H9 (cell line): Measurements from ENCODE around the gene MEIG1. TPM values are rescaled to one million over a fixed set of nuclear protein-coding genes. Genes with fewer than 3 reads are reported as not detected.

ENCODE experiments used
- total RNA-seq: library from RNA; stranded (reverse); gene quantifications from 2 replicates; pipeline ENCODE4 v1.2.1, GENCODE V29; 2021

The MEIG1 gene
- total RNA-seq, 1 experiment from 2014 or later, result 0.72 TPM

Other genes starting within 250 kb of the MEIG1 start
- gene FAM107B, start 184.5 kb upstream of the MEIG1 start, total RNA-seq, result 24.5 and 26.3 TPM in 2 replicates
- gene CDNF, start 121.4 kb upstream of the MEIG1 start, total RNA-seq, result 0.86 and 1.3 TPM in 2 replicates
- gene HSPA14, start 121.1 kb upstream of the MEIG1 start, total RNA-seq, result 38.5 and 41.0 TPM in 2 replicates
- 23.1 and 25.0 TPM in 2 replicates for gene MSANTD7, start 121.1 kb upstream of the MEIG1 start, total RNA-seq
- gene SUV39H2, start 80.5 kb upstream of the MEIG1 start, total RNA-seq, result 59.7 and 62.6 TPM in 2 replicates
- gene DCLRE1C, start 5.3 kb upstream of the MEIG1 start, total RNA-seq, result 11.9 and 15.2 TPM in 2 replicates
- gene OLAH, start 84.6 kb downstream of the MEIG1 start, total RNA-seq, result 0.31 and 0.48 TPM in 2 replicates
- 22.0 and 25.0 TPM in 2 replicates for gene ACBD7, start 129.4 kb downstream of the MEIG1 start, total RNA-seq
- 25.9 and 26.6 TPM in 2 replicates for gene RPP38, start 138.0 kb downstream of the MEIG1 start, total RNA-seq
- 11.8 and 12.2 TPM in 2 replicates for gene NMT2, start 209.3 kb downstream of the MEIG1 start, total RNA-seq